HG03442 (cell line): ENCODE results near the gene SYF2.
"Not testable (repeated sequence)": the region's sequence is repeated elsewhere in the genome, so short reads cannot be mapped to it uniquely, and the experiment has no call there.

Experiments used
- ATAC-seq: cut with Tn5 transposase; IDR thresholded peaks from one replicate; pipeline ENCODE4 v1.9.1; 2021; ENCODE audit warnings: mild to moderate bottlenecking, moderate library complexity; ENCODE audit not compliant: unreplicated experiment

The SYF2 gene

DNA sequence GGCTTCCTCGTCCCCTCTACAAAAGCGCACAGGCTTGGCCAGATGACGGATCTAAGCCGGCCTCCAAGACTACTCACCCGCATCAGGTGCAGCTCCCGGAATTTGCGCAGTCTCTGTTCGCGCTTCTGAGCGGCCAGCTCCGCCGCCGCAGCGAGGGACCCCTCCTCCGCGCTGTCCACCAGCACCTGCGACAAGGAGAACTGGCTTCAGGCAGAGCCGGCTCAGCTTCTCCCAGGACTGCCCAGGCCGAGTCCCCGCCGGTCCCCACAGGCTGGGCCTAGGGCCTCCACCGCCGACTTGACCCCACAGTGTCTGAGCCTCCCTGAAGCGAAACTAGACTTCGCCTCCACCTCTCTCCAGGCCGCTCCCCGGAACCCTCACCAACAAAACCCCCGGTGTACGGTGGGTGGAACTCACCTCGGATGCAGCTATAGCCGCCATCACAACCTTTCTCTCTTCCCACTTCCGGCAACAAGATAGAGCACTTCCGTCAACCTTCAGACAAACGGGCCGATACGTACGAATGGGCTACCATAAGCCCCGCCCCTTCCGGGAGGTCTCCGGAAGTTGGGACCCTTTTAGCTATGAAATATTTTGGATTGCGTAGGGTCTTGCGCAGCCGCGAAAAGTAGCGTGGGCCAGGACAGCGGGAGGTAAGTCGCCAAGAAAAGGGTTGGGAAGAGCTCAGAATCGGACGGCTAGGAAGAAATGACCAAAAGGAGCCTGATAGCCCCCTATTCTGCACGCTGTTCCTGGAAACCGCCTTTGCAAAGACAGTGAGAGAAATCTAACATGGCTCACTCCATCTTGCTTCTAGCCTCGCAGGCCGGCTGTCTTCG lies at the start of gene SYF2:
SYF2 (minus strand) TSS at position 476 of the 839 bp plus-strand sequence; CDS start at position 441, 35 bp downstream.
- ATAC-seq, result peak; percentile 67

DNA sequence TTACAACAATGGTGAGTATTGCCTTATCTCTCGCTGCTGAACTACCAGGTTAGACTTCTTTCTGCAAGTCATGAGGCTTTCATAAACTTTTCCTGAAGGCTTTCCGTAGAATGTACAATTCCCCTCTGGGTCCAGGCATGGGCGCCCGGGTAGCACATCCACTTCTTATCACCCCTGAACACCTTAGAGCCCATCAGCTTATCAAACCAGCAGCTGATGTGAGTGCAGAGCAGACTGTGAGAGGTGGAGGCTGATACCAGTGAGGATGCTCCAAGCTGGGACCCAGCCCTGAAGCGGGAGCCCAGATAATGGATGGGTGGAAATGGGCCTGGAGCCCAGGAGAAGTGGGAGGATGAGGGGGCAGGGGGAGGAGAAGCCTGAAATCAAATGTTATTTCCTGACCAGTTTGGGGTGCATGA lies 47.4 kb upstream of the SYF2 start:
- not testable (repeated sequence) for ATAC-seq

DNA sequence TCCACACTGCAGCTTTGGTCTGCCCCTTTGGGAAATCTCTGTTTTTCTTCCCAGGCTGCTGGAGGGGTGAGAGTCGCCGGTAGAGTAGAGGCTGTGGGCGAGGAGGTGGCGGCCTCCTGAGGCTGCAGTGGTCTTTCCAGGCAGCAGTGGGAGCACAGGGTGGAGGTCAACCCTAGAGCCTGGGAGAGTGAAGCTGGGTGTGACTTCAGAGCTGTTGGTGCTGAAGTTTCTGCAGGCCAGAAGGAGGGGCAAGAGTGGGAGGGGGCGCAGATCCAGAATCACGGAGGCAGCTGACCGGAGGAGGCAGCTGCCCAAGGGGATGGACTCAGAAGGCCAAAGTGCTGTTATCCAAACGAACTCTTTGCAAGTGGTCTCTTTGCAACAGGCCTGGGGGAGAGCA lies 46.5 kb upstream of the SYF2 start:
- ATAC-seq, result not testable (repeated sequence)

DNA sequence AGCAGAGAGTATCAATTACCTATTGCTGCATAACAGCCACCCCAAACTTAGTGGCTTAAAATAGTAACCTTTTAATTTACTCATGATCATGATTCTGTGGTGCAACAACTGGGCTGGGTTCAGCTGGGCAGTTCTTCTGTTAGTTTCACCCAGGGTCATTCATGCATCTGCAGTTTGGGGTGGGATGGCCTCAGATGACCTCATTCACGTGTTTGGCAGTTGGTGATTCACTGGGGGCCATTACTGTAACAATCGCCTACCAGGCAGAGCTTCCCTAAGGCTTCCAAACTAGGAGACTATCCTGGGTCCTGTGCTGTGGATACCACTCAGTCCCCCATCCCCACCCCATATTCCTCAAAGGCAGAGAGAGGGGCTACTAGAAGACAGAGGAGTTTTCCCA lies 46.1 kb upstream of the SYF2 start:
- ATAC-seq, result not testable (repeated sequence)

DNA sequence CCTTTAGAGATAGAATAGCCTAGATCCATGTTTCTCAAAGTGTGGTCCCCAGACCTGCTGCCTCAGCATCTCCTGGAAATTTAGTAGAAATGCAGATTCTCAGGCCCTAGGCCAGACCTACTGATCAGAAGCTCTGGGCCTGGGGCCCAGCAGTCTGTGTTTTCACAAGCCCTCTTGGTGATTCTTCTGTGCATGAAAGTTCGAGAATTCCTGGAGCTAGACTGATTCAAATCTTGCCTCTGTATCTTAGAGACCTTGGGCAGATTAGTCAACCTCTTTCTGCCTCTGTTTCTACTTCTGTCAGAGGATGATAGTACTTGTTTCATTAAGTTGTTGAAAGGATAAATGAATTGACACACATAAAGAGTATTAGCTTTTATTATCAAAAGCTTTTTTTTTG lies 45.0 kb upstream of the SYF2 start:
- not testable (repeated sequence) for ATAC-seq

DNA sequence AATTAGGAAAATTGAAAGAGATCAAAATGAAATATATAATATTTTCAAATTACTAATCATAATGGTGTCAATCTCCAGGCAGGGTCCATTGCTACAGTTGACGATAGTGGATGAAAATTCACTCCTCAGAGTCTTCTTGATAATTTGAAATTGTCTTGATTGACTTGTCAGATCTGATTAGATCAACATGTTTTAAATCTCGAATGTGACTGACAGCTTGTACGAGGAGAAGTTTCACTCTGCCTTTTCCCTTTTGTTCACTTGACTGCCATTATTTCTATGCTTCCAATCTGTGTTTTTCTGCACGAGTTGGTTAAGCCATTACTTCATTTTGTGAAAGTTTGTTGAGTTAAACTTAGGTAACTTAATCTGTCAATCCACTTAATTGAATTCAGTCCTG lies 43.3 kb upstream of the SYF2 start:
- ATAC-seq, result not testable (repeated sequence)

DNA sequence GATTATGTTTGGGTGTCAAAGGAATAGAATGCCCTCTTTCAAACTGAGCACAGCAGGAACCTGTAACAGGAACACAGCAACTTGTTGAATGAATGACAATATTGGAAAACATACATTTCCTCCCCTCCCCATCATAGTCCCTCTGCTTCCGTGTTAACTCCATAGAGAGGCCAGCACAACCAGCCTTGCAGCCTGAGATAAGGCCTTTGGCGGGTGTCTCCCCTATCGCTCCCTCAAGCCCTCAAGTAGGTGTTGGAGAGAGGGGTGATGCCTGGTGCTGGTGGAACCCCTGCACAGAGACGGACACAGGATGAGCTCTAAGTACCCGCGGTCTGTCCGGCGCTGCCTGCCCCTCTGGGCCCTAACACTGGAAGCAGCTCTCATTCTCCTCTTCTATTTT lies 39.9 kb upstream of the SYF2 start, which contains the start of gene RHD:
RHD (plus strand) TSS at position 272 of the 400 bp plus-strand sequence; CDS start at position 311, 39 bp downstream.
- not testable (repeated sequence) for ATAC-seq

DNA sequence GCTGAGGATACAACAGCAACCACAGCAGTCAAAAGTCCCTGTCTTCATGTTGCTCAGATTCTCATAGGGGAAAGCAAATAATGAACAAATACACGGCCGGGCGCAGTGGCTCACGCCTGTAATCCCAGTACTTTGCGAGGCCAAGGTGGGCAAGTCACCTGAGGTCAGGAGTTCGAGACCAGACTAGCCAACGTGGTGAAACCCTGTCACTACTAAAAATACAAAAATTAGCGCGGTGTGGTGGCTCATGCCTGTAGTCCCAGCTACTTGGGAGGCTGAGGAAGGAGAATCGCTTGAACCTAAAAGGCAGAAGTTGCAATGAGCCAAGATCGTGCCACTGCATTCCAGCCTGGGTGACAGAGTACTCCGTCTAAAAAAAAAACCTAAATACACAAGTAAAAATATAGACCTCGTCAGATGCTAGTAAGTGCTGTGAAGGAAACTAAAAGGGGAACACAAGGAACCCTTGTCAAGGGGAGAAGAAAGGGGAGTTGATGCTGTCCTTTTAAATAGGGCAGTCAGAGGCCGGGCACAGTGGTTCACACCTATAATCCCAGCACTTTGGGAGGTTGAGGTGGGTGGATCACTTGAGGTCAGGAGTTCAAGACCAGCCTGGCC lies 36.0 kb upstream of the SYF2 start:
- ATAC-seq, result not testable (repeated sequence)

DNA sequence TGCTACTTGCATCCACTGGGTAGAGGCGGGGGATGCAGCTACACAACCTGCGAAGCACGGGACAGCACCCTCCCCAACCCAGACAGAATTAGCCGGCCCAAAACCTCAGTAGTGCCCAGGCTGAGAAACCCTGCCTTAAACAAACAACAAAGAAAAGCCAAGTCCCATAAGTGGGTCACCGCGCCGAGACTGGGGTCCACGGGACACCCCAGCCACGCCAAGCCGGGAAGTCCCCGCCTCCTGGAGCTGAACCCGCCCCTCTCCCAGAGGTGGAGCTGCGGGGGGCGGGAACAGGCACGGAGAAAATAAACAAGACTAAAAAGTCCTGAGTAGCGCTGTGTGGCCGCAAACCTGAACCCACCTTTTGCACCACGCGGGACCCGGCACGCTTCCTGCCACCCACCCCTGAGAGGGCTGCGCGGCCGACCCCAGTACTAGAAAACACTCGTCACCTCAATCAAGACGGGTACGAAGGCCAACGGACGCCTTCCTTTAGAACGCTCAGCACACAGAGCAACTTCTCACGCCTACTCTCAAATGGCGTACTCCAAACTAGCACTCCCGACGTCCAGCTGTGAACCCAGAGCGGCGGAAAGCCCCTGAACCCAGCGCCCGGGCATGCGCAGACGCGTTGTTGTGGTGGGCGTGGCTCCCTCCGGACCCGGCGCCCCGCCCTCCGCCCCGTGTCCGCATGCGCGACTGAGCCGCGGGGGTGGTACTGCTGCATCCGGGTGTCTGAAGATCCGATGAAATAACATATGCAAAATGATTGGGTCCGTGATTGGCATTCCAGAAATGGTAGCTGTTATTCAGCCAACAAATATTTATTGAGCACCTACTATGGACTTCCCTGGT lies 35.2 kb upstream of the SYF2 start:
- peak; percentile 74 for ATAC-seq

DNA sequence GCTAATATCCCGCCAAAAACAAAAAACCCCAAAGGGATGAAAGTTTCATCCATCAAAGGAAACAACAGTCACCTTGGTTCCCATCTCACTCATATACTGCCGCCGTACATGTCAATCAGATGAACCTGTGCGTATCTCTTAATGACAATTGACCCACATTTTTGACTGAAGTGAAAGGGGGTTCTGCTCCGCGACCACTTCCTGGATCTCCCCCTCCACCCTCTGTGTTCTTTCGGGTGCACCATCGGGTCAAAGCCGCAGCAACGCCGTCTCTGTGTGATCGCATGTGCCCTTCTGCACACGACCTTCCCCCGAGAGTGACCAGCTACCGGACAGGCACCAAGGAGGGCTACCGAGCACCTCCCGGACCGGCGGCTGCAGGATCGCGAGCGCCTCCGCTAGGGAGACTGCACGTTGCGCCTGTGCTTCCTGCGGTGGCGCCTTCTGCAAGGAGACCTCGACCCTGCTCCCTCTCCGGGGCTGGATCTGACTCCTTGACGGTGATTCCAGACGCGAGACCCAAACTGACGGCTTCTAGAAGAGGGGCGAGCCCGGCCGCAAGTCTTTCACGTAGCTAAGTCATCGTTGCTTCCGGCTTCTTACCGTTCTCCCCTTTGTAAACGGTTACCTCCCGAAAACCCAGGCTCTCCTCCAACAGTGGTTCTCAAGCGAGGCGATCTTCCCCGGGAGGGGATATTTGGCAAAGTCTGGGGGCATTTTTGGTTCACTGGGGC lies 34.4 kb upstream of the SYF2 start:
- ATAC-seq, result peak; percentile 14

DNA sequence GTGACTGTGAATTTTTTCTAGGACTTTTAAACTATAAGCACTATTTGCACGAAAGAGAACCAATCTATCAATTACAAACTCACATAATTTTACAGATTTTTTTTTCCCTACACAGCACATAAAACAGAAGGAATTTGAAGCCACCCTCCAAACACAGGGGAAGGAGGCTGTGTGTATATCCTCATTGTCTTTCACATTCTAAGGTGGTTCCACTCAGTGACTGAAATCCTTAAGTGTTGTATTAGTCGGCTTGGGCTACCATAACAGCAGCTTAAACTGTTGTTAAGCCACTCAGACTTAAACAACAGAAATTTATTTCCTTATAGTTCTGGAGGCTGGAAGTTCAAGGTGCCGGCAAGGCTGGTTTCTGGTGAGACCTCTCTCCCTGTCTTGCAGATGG lies 28.0 kb upstream of the SYF2 start:
- not testable (repeated sequence) for ATAC-seq

DNA sequence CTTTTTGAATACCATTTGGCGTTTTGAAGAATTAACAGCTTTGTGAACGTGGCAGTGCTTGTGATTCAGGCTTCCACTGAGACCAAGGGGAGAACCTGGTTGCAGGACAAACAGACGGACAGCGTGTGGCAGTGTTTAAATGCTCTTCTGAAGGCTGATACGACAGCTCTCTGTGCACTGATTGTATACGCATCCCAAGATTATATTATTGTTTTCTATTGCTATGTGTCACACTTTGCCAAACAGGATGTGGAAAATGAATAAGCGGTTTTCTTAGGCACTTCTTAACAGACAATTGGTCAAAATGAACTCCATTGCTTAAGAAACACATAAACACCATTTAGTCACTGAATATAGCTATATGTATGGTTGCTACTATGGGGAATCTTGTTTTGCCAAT lies 27.5 kb upstream of the SYF2 start:
- ATAC-seq, result not testable (repeated sequence)

DNA sequence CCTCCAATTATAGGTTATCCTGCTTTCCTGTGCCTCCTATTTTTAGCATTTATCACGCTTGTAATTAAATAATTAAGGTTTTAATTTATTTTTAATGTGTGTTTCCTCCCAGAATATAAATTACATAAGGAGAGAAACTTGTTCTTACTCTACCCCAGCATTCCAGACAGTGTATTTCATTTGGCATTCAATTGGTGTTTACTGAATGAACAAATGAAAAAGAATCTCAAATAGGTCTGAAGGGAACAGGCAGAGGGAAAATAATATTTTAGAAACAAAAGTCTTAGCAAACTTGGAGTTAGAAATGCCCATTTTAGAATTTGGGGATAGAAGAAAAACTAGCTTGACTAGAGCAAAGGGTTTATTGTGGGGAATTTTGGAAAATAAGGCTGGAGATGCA lies 24.9 kb upstream of the SYF2 start:
- ATAC-seq, result no peak

DNA sequence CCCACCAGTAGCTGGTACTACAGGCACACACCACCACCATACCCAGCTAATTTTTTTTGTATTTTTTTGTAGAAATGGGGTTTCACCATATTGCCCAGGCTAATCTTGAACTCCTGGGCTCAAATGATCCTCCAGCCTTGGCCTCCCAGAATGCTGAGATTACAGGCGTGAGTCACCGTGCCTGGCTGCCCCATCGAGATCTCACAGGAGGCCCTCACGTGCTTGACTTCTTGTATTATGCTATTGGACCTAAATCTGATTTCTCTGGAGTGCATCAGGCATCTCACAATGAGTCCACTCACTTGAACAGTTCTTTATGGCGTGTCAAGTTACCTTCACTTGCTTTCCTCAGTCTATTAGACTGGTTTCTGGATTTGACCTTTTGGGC lies 24.3 kb upstream of the SYF2 start:
- ATAC-seq, result no peak

DNA sequence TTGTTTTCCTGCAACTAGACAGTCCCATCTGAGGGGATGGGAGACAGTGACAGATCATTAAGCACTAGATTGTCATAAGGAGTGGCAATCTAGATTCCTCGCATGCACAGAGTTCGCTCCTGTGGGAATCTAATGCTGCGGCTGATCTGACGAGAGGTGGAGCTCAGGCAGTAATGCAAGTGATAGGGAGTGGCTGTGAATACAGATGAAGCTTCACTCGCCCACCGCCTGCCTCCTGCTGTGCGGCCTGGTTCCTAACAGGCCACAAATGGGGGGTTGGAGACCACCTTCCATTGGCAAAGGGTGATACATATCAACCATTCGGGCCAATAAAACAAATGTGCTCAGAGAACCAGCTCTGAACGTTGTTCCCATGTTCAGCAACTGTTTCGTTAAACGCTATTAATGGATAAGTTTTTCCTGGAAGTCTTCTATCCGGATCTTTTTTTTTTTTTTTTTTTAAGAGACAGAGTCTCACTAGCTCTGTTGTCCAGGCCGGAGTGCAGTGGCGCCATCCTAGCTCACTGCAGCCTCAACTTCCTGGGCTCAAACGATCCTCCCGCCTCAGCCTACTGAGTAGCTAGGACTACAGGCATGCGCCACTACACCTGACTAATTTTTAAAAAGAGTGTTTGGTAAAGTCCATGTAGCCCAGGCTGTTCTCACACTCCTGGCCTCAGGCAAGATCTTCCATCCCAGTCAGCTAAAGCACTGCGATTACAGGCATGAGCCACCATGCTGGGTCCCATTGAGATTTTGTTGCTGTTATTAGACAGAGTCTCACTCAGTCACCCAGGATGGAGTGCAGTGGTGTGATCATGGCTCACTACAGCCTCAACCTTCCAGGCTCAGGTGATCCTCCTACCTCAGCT lies 23.6 kb upstream of the SYF2 start:
- ATAC-seq, result no peak

DNA sequence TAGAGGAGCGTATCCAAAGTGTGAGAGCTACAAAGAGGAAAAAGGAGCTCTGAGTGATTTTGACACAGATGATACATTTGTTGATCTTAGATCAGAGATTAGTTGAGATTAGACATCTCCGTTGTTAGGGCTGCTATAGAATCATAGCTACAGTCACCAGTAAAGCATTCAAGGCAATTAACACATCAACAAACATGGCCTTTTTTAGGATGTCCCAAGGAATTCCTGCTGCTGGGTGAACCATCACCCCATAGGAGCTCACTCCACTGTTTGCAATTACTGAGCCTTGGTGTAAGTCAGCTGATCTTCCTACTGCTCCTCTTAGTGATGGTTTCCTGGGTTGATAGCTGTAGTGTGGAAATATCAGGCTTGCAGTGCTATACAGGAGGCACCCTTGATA lies 21.6 kb upstream of the SYF2 start:
- no peak for ATAC-seq

DNA sequence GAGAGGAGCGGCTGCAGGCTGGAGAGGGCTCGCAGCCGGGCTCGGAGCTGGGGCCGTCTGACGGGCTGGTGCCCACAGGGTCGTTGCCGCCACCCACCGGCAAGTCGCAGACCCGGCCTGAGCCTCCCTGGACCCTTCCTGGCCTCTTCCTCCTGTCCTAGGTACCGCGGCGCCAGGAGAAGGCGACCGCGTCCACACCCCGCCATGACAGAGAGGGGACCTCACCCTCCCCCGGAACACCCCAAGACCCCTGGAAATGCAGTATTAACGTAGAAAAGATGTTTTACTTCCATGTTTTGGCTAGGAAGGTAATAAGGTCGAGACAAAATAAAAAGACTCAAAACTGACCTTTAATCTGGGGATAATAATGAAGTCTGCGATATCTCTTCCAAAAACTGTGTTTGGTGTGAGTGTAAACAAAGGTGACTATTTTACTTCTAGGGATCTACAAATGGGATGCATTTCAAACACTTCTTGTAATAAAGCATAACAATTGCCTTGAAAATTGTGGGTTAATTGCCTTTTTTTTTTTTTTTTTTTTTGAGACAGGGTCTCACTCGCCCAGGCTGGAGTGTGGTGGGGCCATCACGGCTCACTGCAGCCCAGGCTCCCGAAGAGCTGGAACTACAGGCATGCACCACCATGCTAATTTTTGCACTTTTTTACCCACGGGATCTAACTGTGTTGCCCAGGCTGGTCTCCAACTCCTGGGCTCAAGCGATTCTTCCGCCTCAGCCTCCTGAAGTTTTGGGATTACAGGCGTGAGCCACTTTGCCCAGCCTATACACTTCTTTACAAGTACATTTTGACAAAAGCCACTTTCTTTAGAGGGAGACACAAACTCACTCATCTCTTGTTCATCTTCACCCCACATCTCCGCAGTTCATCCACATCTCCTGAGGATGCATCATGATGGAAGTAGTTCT lies 15.8 kb upstream of the SYF2 start:
- ATAC-seq, result peak; percentile 43

DNA sequence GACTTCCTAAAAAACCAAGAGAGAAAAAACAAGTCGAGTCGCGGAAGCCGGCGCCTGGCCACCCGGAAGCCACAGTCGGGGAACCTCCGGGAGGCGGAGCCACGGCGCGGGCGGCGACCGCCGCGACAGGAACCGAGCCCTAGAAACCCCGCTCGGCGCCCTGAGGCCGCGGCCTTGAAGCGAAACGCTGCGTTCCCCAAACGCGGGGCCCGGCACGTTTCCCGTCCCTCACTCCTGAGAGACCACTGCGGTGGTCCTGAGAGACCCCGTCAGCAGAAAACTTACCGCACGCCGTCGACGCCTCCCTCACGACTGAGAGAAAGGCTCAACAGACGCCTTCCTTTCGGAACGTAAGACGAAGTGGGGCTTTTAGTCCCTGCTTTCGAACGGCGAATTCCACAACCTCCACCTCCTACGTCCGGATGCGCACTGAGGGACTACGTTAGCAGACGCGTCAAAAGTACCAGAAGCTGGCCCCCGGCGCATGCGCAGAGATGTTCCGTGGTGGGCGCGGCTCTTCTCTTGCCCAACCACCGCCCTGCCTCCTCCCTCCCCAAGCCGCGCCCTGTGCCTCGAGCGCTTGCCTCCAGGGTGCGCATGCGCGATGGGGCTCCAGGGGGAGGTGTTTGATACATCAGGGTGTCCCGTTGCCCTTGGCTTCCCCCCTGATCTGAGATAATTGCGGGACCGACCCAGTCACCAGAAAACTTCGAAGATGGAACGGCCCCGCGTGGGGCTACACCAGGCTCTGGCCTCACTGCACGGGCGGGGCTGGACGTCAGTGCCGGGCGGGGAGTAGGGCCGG lies 14.9 kb upstream of the SYF2 start, which contains the start of gene RSRP1:
RSRP1 (minus strand) TSS at position 431 of the 805 bp plus-strand sequence. CDS start 491 bp downstream, outside the sequence.
- peak; percentile 69 for ATAC-seq
